HEK293 (cell line): ENCODE data around the gene VHLL.

Experiments used
- CTCF ChIA-PET: fragments of 350-600 bp; formaldehyde crosslinking; extraction: SDS; loops from one replicate; lab custom pipeline; 2021; ENCODE audit warnings: antibody characterized with exemption; lab: Yijun Ruan, JAX
- POLR2A ChIA-PET: fragments of 300-600 bp; formaldehyde crosslinking; extraction: SDS; loops from one replicate; lab custom pipeline; 2020; ENCODE audit warnings: antibody characterized with exemption, inconsistent platforms; lab: Yijun Ruan, JAX
- H3K27ac ChIP-seq: fragments of 200-500 bp; sonication (Bioruptor generic); 2 replicates; pipeline ENCODE4 v1.5.1; 2014; ENCODE audit warnings: low read depth, low read length, control low read depth, inconsistent platforms; ENCODE audit errors: extremely low read depth
- H3K36me3 ChIP-seq, 2 experiments: fragments of 200-500 bp in 1 of 2; sonication (Bioruptor generic) in 1 of 2; 1 replicate in 1 of 2; 2 replicates in 1 of 2; pipeline ENCODE4 v1.5.1; 2014 to 2017; ENCODE audit warnings: inconsistent platforms in 2 of 2, low read length in 2 of 2; ENCODE audit not compliant: control insufficient read depth in 2 of 2, insufficient read depth in 1 of 2
- H3K4me1 ChIP-seq: fragments of 200-500 bp; sonication (Bioruptor generic); 2 replicates; pipeline ENCODE4 v1.5.1; 2014; ENCODE audit warnings: mild to moderate bottlenecking, low read length, inconsistent platforms; ENCODE audit not compliant: control insufficient read depth, insufficient read depth
- H3K4me3 ChIP-seq: 2 replicates; pipeline ENCODE4 v1.5.1; 2011; ENCODE audit warnings: low read depth, mild to moderate bottlenecking, control low read depth, low read length, moderate library complexity
- H3K9me3 ChIP-seq: fragments of 200-500 bp; sonication (Bioruptor generic); 2 replicates; pipeline ENCODE4 v1.5.1; 2014; ENCODE audit warnings: low read depth, low read length, inconsistent platforms; ENCODE audit not compliant: control insufficient read depth, insufficient read depth
- HOXA7 ChIP-seq: sonication (generic); formaldehyde crosslinking; IDR thresholded peaks from 2 replicates; pipeline ENCODE4 v1.8.1; 2022; ENCODE audit warnings: missing genetic modification reagents, borderline replicate concordance
- KLF8 ChIP-seq: fragments of 450-650 bp; formaldehyde crosslinking; IDR thresholded peaks from 2 replicates; pipeline ENCODE4 v1.5.1; 2016; ENCODE audit warnings: missing biosample characterization, missing genetic modification characterization
- MEIS1 ChIP-seq: sonication (generic); formaldehyde crosslinking; IDR thresholded peaks from 2 replicates; pipeline ENCODE4 v1.8.1; 2022; ENCODE audit warnings: missing genetic modification reagents, mild to moderate bottlenecking, borderline replicate concordance
- MYNN ChIP-seq: fragments of 450-650 bp; formaldehyde crosslinking; IDR thresholded peaks from 2 replicates; pipeline ENCODE4 v1.5.1; 2016; ENCODE audit warnings: missing biosample characterization, missing genetic modification characterization, borderline replicate concordance
- SP2 ChIP-seq: fragments of 450-650 bp; formaldehyde crosslinking; IDR thresholded peaks from 2 replicates; pipeline ENCODE4 v1.5.1; 2016; ENCODE audit warnings: missing biosample characterization, missing genetic modification characterization
- TCF7L2 ChIP-seq: IDR thresholded peaks from 2 replicates; pipeline ENCODE4 v1.6.1; 2011; ENCODE audit warnings: low read depth, mild to moderate bottlenecking, inconsistent platforms, low read length, moderate library complexity, borderline replicate concordance
- YY1 ChIP-seq: fragments of 450-650 bp; formaldehyde crosslinking; IDR thresholded peaks from 2 replicates; pipeline ENCODE4 v1.5.1; 2018; ENCODE audit warnings: missing biosample characterization, missing genetic modification characterization
- YY2 ChIP-seq: fragments of 450-650 bp; formaldehyde crosslinking; IDR thresholded peaks from 2 replicates; pipeline ENCODE4 v1.5.1; 2016; ENCODE audit warnings: missing biosample characterization, missing genetic modification characterization
- ZBTB8A ChIP-seq: fragments of 450-650 bp; formaldehyde crosslinking; IDR thresholded peaks from 2 replicates; pipeline ENCODE4 v1.5.1; 2016; ENCODE audit warnings: missing biosample characterization, missing genetic modification characterization
- ZFP69B ChIP-seq: fragments of 450-650 bp; formaldehyde crosslinking; IDR thresholded peaks from 2 replicates; pipeline ENCODE4 v1.5.1; 2016; ENCODE audit warnings: missing biosample characterization, missing genetic modification characterization
- ZNF138 ChIP-seq: fragments of 450-650 bp; formaldehyde crosslinking; IDR thresholded peaks from 2 replicates; pipeline ENCODE4 v1.5.1; 2016; ENCODE audit warnings: missing biosample characterization, missing genetic modification characterization, borderline replicate concordance
- ZNF302 ChIP-seq: fragments of 450-650 bp; formaldehyde crosslinking; IDR thresholded peaks from 2 replicates; pipeline ENCODE4 v1.5.1; 2016; ENCODE audit warnings: missing biosample characterization, missing genetic modification characterization, low read depth
- ZNF426 ChIP-seq: fragments of 450-650 bp; formaldehyde crosslinking; IDR thresholded peaks from 2 replicates; pipeline ENCODE4 v1.5.1; 2017; ENCODE audit warnings: missing biosample characterization, missing genetic modification characterization, mild to moderate bottlenecking, inconsistent platforms, moderate library complexity
- ZNF596 ChIP-seq: fragments of 450-650 bp; IDR thresholded peaks from 2 replicates; pipeline ENCODE4 v1.5.0; 2018; ENCODE audit warnings: missing biosample characterization, mild to moderate bottlenecking, missing genetic modification characterization, moderate library complexity
- ZNF701 ChIP-seq: fragments of 450-650 bp; formaldehyde crosslinking; IDR thresholded peaks from 2 replicates; pipeline ENCODE4 v1.5.1; 2016; ENCODE audit warnings: missing biosample characterization, missing genetic modification characterization
- ZNF777 ChIP-seq: fragments of 450-650 bp; formaldehyde crosslinking; IDR thresholded peaks from 2 replicates; pipeline ENCODE4 v1.5.1; 2017; ENCODE audit warnings: missing biosample characterization, missing genetic modification characterization, borderline replicate concordance
- ZNF837 ChIP-seq: fragments of 450-650 bp; formaldehyde crosslinking; IDR thresholded peaks from 2 replicates; pipeline ENCODE4 v1.5.1; 2016; ENCODE audit warnings: missing biosample characterization, missing genetic modification characterization
- ZXDB ChIP-seq: fragments of 450-650 bp; formaldehyde crosslinking; IDR thresholded peaks from 2 replicates; pipeline ENCODE4 v1.5.1; 2016; ENCODE audit warnings: missing biosample characterization, missing genetic modification characterization
- TF ChIP-seq, protein P1 (sequence below): fragments of 450-650 bp; formaldehyde crosslinking; IDR thresholded peaks from 2 replicates; pipeline ENCODE4 v1.5.1; 2016; ENCODE audit warnings: missing biosample characterization, missing genetic modification characterization
- TF ChIP-seq, protein P2 (sequence below): fragments of 450-650 bp; formaldehyde crosslinking; IDR thresholded peaks from 2 replicates; pipeline ENCODE4 v1.5.1; 2016; ENCODE audit warnings: missing biosample characterization, missing genetic modification characterization, borderline replicate concordance
- TF ChIP-seq, protein P3 (sequence below): fragments of 450-650 bp; formaldehyde crosslinking; IDR thresholded peaks from 2 replicates; pipeline ENCODE4 v1.5.1; 2016; ENCODE audit warnings: missing biosample characterization, missing genetic modification characterization
- TF ChIP-seq, protein P4 (sequence below): fragments of 450-650 bp; formaldehyde crosslinking; IDR thresholded peaks from 2 replicates; pipeline ENCODE4 v1.5.1; 2016; ENCODE audit warnings: missing biosample characterization, missing genetic modification characterization
- TF ChIP-seq, protein P5 (sequence below): fragments of 450-650 bp; formaldehyde crosslinking; IDR thresholded peaks from 2 replicates; pipeline ENCODE4 v1.5.1; 2016; ENCODE audit warnings: missing biosample characterization, missing genetic modification characterization

Gene VHLL

DNA sequence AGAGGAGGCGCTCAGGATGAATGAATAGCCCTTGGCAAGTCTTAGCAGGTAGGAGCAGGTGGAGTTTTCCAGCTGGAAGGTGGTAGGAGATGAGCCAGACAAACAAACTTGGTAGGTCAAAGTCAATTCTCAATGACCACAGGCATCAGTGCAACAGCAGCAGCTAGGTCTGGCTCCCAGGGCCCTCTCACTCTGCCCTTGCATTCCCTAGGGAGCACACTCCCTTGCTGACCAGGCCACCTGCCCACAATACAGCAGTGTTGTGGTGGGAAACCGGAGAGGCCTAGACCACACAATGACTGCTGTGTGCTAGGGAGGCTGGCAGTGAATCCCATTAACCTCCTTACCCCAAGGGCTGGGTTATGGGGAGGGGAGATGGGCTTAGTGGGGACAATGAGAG lies 38.2 kb downstream of the VHLL start (continued):
- TF ChIP-seq, protein P1, sequence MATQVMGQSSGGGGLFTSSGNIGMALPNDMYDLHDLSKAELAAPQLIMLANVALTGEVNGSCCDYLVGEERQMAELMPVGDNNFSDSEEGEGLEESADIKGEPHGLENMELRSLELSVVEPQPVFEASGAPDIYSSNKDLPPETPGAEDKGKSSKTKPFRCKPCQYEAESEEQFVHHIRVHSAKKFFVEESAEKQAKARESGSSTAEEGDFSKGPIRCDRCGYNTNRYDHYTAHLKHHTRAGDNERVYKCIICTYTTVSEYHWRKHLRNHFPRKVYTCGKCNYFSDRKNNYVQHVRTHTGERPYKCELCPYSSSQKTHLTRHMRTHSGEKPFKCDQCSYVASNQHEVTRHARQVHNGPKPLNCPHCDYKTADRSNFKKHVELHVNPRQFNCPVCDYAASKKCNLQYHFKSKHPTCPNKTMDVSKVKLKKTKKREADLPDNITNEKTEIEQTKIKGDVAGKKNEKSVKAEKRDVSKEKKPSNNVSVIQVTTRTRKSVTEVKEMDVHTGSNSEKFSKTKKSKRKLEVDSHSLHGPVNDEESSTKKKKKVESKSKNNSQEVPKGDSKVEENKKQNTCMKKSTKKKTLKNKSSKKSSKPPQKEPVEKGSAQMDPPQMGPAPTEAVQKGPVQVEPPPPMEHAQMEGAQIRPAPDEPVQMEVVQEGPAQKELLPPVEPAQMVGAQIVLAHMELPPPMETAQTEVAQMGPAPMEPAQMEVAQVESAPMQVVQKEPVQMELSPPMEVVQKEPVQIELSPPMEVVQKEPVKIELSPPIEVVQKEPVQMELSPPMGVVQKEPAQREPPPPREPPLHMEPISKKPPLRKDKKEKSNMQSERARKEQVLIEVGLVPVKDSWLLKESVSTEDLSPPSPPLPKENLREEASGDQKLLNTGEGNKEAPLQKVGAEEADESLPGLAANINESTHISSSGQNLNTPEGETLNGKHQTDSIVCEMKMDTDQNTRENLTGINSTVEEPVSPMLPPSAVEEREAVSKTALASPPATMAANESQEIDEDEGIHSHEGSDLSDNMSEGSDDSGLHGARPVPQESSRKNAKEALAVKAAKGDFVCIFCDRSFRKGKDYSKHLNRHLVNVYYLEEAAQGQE (tag by site-specific recombination): no peak
- TF ChIP-seq ZNF837 (tag by site-specific recombination): no peak
- no peak for TF ChIP-seq ZNF777 (tag by site-specific recombination)

DNA sequence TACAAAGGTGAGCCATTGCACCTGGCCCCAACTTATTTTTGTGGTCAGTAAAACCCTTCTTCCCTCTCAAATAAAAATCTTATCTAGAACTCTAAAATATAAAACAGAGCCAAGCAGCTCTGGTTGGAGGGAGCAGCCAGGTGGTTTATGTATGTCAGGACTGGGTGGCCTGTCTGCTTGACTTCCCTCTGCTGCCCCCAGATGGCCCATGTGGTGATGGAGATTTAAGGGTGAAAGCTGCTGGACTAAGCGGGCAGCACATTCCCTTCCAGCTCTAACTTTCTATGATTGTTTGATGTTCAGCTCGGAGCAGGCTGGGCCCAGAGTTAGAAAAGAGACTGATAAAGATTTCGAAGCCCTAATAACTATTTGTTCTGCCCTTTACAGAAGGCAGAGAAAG lies 39.3 kb downstream of the VHLL start:
- no peak for TF ChIP-seq ZXDB
- no peak for TF ChIP-seq ZNF138
- no peak for TF ChIP-seq ZBTB8A (tag by site-specific recombination)
- TF ChIP-seq ZNF701: no peak
- TF ChIP-seq, protein P2, sequence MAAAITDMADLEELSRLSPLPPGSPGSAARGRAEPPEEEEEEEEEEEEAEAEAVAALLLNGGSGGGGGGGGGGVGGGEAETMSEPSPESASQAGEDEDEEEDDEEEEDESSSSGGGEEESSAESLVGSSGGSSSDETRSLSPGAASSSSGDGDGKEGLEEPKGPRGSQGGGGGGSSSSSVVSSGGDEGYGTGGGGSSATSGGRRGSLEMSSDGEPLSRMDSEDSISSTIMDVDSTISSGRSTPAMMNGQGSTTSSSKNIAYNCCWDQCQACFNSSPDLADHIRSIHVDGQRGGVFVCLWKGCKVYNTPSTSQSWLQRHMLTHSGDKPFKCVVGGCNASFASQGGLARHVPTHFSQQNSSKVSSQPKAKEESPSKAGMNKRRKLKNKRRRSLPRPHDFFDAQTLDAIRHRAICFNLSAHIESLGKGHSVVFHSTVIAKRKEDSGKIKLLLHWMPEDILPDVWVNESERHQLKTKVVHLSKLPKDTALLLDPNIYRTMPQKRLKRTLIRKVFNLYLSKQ (tag by site-specific recombination): no peak
- TF ChIP-seq MYNN: no peak
- CTCF ChIA-PET: interaction anchor here (0.6 to 1.2 kb wide), 5 partner anchors 9 to 169 kb away, joined by 3 read pairs; no protein-coding TSS in a partner anchor
- H3K4me3 ChIP-seq: no peak overlapping the region
- no peaks in the 10 kb centered on the region for H3K4me1 ChIP-seq
- H3K27ac ChIP-seq: no peak overlapping the region
- POLR2A ChIA-PET: interaction anchor here (0.7 to 1.2 kb wide), 3 partner anchors 11 to 22 kb away, joined by 3 to 6 read pairs (median 3); partner anchors contain the start of genes PAQR6 and SMG5
- H3K9me3 ChIP-seq: no peaks in the 10 kb centered on the region
- peaks cover 53 to 89% of the 10 kb centered on the region in 2 experiments for H3K36me3 ChIP-seq

DNA sequence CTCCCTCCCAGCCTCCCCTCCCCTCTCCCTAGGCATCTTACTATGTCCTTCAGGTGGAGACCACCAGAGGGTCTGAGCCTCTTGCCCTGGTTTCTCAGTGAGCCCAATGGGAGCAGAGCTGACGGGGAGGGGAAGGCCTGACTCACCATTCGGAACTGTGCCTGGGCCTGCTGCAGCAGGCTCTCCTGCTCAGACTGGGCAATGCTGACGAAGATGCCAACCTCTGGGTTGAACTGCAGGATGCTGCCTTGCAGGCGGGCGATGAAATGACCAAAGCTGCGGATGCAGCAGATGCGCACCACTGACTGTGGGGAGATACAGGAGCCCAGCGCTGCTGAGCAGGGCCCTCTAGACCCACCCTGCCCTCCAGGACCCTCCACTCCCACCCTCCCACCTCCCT lies 40.2 kb downstream of the VHLL start:
- Histone ChIP-seq H3K9me3 (no peaks in the 10 kb centered on the region), H3K4me1 (no peaks in the 10 kb centered on the region), H3K27ac (no peak overlapping the region), H3K4me3 (no peak overlapping the region), H3K36me3 (peaks cover 50 to 90% of the 10 kb centered on the region in 2 experiments)
- ChIA-PET POLR2A (no interaction called here), CTCF (interaction anchor here (0.5 to 0.7 kb wide), 2 partner anchors 86 to 320 kb away, joined by 4 to 5 read pairs; no protein-coding TSS in a partner anchor)
- no peak for TF ChIP-seq MEIS1 (CRISPR knock-in tag)
- TF ChIP-seq ZFP69B: no peak
- no peak for TF ChIP-seq TCF7L2
- TF ChIP-seq YY2 (tag by site-specific recombination): no peak
- no peak for TF ChIP-seq ZNF426 (tag by site-specific recombination)
- TF ChIP-seq, protein P3, sequence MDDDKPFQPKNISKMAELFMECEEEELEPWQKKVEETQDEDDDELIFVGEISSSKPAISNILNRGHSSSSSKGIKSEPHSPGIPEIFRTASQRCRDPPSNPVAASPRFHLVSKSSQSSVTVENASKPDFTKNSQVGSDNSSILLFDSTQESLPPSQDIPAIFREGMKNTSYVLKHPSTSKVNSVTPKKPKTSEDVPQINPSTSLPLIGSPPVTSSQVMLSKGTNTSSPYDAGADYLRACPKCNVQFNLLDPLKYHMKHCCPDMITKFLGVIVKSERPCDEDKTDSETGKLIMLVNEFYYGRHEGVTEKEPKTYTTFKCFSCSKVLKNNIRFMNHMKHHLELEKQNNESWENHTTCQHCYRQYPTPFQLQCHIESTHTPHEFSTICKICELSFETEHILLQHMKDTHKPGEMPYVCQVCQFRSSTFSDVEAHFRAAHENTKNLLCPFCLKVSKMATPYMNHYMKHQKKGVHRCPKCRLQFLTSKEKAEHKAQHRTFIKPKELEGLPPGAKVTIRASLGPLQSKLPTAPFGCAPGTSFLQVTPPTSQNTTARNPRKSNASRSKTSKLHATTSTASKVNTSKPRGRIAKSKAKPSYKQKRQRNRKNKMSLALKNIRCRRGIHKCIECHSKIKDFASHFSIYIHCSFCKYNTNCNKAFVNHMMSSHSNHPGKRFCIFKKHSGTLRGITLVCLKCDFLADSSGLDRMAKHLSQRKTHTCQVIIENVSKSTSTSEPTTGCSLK (tag by site-specific recombination): no peak
- no peak for TF ChIP-seq KLF8 (tag by site-specific recombination)
- no peak for TF ChIP-seq ZNF302 (tag by site-specific recombination)
- no peak for TF ChIP-seq SP2 (tag by site-specific recombination)
- TF ChIP-seq, protein P4, sequence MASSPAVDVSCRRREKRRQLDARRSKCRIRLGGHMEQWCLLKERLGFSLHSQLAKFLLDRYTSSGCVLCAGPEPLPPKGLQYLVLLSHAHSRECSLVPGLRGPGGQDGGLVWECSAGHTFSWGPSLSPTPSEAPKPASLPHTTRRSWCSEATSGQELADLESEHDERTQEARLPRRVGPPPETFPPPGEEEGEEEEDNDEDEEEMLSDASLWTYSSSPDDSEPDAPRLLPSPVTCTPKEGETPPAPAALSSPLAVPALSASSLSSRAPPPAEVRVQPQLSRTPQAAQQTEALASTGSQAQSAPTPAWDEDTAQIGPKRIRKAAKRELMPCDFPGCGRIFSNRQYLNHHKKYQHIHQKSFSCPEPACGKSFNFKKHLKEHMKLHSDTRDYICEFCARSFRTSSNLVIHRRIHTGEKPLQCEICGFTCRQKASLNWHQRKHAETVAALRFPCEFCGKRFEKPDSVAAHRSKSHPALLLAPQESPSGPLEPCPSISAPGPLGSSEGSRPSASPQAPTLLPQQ (tag by site-specific recombination): no peak
- TF ChIP-seq ZNF596 (tag by site-specific recombination): no peak
- no peak for TF ChIP-seq YY1
- TF ChIP-seq HOXA7 (CRISPR knock-in tag): no peak
- TF ChIP-seq, protein P5, sequence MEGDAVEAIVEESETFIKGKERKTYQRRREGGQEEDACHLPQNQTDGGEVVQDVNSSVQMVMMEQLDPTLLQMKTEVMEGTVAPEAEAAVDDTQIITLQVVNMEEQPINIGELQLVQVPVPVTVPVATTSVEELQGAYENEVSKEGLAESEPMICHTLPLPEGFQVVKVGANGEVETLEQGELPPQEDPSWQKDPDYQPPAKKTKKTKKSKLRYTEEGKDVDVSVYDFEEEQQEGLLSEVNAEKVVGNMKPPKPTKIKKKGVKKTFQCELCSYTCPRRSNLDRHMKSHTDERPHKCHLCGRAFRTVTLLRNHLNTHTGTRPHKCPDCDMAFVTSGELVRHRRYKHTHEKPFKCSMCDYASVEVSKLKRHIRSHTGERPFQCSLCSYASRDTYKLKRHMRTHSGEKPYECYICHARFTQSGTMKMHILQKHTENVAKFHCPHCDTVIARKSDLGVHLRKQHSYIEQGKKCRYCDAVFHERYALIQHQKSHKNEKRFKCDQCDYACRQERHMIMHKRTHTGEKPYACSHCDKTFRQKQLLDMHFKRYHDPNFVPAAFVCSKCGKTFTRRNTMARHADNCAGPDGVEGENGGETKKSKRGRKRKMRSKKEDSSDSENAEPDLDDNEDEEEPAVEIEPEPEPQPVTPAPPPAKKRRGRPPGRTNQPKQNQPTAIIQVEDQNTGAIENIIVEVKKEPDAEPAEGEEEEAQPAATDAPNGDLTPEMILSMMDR: no peak
